ENCODE data around the gene EED.
A peak's percentile ranks its signal among the peaks of the same experiment; 100 is the strongest.
"Not testable (repeated sequence)": the region's sequence is repeated elsewhere in the genome, so short reads cannot be mapped to it uniquely, and the experiment has no call there.

Gene EED

GRCh38 chr11:86292912-86293616 is 48.5 kb downstream of the EED start:
- DNase-seq: no peak

- no peak for DNase-seq
These were observed 49.5 kb downstream of the EED start for GRCh38 chr11:86294026-86294425.

- no peak for DNase-seq
These were observed 57.2 kb downstream of the EED start for GRCh38 chr11:86301742-86302091.

- peak; percentile 89 for DNase-seq
These were observed 57.7 kb downstream of the EED start, which contains the start of gene HIKESHI for GRCh38 chr11:86302092-86302793. HIKESHI (plus strand) TSS chr11:86302240; CDS start chr11:86302449, 209 bp downstream.

GRCh38 chr11:86303257-86303656 is 58.7 kb downstream of the EED start:
- DNase-seq: no peak

GRCh38 chr11:86308710-86309109 is 64.2 kb downstream of the EED start:
- not testable (repeated sequence) for DNase-seq

- no peak for DNase-seq
These were observed 69.2 kb downstream of the EED start for GRCh38 chr11:86313793-86314192.

GRCh38 chr11:86314636-86315035 is 70.1 kb downstream of the EED start:
- no peak for DNase-seq

Measured in right kidney (tissue), 1 donor.